Measurements from ENCODE around the gene NGLY1.

DNA sequence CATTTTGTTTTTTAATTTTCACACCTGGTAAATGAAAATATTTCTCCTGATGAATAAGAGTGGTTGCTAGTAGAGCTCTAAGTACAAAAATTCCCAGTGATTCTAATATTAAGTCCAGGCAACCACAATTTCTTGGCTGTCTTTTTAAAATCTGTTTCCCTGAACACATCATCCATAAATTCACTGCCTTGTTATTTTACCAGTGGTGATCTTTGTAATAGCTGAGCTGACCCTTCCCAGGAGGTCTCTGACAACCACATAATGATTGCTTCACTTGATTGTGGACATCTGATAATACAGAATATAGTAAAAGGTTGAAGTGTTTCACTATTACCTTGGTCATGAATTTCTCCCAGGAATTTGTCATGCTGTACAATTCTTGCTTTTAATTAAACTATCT is 104.7 kb downstream of the NGLY1 start:
- TF ChIP-seq, protein P1, sequence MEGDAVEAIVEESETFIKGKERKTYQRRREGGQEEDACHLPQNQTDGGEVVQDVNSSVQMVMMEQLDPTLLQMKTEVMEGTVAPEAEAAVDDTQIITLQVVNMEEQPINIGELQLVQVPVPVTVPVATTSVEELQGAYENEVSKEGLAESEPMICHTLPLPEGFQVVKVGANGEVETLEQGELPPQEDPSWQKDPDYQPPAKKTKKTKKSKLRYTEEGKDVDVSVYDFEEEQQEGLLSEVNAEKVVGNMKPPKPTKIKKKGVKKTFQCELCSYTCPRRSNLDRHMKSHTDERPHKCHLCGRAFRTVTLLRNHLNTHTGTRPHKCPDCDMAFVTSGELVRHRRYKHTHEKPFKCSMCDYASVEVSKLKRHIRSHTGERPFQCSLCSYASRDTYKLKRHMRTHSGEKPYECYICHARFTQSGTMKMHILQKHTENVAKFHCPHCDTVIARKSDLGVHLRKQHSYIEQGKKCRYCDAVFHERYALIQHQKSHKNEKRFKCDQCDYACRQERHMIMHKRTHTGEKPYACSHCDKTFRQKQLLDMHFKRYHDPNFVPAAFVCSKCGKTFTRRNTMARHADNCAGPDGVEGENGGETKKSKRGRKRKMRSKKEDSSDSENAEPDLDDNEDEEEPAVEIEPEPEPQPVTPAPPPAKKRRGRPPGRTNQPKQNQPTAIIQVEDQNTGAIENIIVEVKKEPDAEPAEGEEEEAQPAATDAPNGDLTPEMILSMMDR (IDR thresholded peaks at IDR 0.05 in 2 of 3, conservative IDR thresholded peaks at IDR 0.05 in 1 of 3; ENCODE audit: control insufficient read depth in 2 of 3, extremely low read depth in 1 of 3, insufficient read depth in 1 of 3, low read depth in 3 of 3, low read length in 3 of 3) = no peak
- no peak for TF ChIP-seq ZNF274 (IDR thresholded peaks at IDR 0.05; ENCODE audit: insufficient read depth, insufficient read length)
- no peak for TF ChIP-seq POLR2A (IDR thresholded peaks at IDR 0.05; ENCODE audit: low read depth, low read length)
- TF ChIP-seq, protein P2, sequence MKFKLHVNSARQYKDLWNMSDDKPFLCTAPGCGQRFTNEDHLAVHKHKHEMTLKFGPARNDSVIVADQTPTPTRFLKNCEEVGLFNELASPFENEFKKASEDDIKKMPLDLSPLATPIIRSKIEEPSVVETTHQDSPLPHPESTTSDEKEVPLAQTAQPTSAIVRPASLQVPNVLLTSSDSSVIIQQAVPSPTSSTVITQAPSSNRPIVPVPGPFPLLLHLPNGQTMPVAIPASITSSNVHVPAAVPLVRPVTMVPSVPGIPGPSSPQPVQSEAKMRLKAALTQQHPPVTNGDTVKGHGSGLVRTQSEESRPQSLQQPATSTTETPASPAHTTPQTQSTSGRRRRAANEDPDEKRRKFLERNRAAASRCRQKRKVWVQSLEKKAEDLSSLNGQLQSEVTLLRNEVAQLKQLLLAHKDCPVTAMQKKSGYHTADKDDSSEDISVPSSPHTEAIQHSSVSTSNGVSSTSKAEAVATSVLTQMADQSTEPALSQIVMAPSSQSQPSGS (IDR thresholded peaks at IDR 0.05; ENCODE audit: low read length) = no peak
- no peak for TF ChIP-seq BACH1 (IDR thresholded peaks at IDR 0.05; ENCODE audit: borderline replicate concordance)
- no peak for TF ChIP-seq RAD21 (IDR thresholded peaks at IDR 0.05; ENCODE audit: insufficient read depth, low read depth, low read length)
- no peak for TF ChIP-seq CHD2 (IDR thresholded peaks at IDR 0.05; ENCODE audit: borderline replicate concordance, low read depth, low read length)
- TF ChIP-seq TCF12 (IDR thresholded peaks at IDR 0.05; ENCODE audit: low read depth, low read length) = no peak
- TF ChIP-seq RFX5 (IDR thresholded peaks at IDR 0.05; ENCODE audit: low read depth, low read length) = no peak
- TF ChIP-seq RB1 (IDR thresholded peaks at IDR 0.05; ENCODE audit: borderline replicate concordance) = no peak
- no peak for TF ChIP-seq EZH2 (IDR thresholded peaks at IDR 0.05; ENCODE audit: borderline replicate concordance, control insufficient read depth, low read depth, low read length)
- TF ChIP-seq JUND (IDR thresholded peaks at IDR 0.05; ENCODE audit: low read depth, low read length) = no peak
- no peak for TF ChIP-seq CREB1 (IDR thresholded peaks at IDR 0.05; ENCODE audit: low read depth)
- no peak for TF ChIP-seq CBFB (IDR thresholded peaks at IDR 0.05; ENCODE audit: low read depth)

Data from GM12878 (cell line).